ENCODE data around the gene YPEL3.

Gene YPEL3

DNA sequence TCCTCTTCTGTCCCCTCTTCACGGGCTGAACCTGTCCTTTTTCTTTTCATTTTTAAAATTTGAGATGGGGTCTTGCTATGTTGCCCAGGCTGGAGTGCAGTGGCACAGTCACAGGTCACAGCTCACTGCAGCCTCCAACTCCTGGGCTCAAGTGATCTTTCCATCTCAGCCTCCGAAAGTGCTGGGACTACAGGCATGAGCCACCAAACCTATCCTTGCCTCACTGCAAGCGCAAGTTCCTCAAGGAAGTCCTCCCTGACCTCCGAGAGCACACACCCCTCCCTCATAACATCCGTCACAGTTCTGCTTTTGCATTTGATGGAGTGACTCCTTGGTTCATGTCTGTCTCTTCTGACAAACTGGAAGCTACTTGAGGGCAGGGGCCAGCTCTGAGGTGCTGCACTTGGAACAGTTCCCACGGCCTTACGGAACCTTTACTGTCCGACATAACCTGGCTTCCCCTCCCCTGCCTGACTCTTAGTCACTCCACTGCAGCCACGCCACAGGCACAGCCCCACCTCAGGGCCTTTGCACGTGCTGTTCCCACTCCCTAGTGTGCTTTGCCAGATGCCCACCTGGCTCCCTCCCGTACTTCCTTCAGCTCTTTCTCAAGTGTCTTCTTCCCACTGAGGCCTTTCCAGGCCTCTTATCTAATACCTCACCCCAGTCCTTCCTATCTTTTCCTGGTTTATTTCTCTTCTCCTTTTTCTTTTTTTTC, 8.7 kb downstream of the YPEL3 start:
- TF ChIP-seq ZNF384 (IDR thresholded peaks at IDR 0.05): peak; percentile 79
- no peak for TF ChIP-seq ELF4 (IDR thresholded peaks at IDR 0.05)

DNA sequence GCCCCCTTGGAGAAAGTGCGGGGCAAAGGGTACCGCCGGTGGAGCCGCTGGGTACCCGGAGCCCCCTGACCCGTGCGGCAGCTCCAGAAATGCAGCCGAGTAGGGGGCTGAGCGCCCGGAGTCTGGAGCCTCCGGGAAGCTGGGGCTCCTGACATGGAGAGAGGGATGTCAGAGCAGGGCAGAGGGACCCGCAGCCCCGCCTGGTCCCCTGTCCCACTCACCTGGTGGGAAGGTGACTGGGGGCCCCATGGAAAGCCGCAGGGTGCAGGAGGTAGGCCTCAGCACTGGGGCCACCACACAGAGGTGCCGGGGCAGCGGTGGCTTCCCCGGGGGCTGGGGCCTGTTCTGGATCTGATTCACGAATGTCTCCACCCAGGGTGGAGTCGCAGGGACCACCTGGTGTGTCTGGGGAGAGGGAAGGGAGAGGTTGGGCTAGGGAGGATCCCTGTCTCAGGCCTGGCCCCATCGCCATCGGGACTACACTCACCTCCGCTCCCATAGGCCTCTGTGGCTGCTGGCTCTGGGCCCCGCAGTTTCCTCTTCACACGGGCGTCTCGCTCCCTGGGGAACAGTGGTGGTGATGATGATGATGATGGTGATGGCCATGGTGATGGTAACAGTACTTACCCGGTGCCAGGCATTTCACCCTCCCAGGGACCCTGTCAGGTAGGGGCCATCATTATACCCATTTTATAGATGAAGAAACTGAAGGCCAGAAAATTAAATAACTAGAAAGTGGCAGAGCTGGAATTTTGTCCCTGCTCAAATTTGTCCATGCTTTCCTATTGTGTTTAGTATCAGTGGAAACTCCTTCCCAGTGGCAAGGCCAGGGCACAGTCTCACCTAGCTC, 9.5 kb downstream of the YPEL3 start:
- POLR2A ChIA-PET: interaction anchor here (1.3 to 1.4 kb wide), 2 partner anchors 12 to 21 kb away, joined by 3 read pairs; partner anchors contain the start of gene ALDOA
- DNase-seq (ENCODE audit: extremely low spot score): no peak
- TF ChIP-seq FOXA1 (IDR thresholded peaks at IDR 0.05) (no peak), BHLHE40 (IDR thresholded peaks at IDR 0.05; ENCODE audit: borderline replicate concordance) (no peak), HDGF (IDR thresholded peaks at IDR 0.05; ENCODE audit: borderline replicate concordance) (no peak), CTBP1 (IDR thresholded peaks at IDR 0.05; ENCODE audit: borderline replicate concordance) (no peak), FOXK2 (IDR thresholded peaks at IDR 0.05) (no peak), ZNF384 (IDR thresholded peaks at IDR 0.05) (no peak), LEF1 (IDR thresholded peaks at IDR 0.05; ENCODE audit: borderline replicate concordance) (no peak), SP1 (IDR thresholded peaks at IDR 0.05) (no peak)
- CTCF ChIA-PET: no interaction called here

More for the DNA sequence above, 8.7 kb downstream of the YPEL3 start:
- ChIA-PET CTCF (interaction anchor here (0.6 to 1.0 kb wide), 2 partner anchors 24 to 333 kb away, joined by 3 to 4 read pairs; no protein-coding TSS in a partner anchor), POLR2A (interaction anchor here (1.3 to 1.4 kb wide), 2 partner anchors 12 to 22 kb away, joined by 3 read pairs; partner anchors contain the start of gene ALDOA)
- DNase-seq (ENCODE audit: extremely low spot score): no peak

DNA sequence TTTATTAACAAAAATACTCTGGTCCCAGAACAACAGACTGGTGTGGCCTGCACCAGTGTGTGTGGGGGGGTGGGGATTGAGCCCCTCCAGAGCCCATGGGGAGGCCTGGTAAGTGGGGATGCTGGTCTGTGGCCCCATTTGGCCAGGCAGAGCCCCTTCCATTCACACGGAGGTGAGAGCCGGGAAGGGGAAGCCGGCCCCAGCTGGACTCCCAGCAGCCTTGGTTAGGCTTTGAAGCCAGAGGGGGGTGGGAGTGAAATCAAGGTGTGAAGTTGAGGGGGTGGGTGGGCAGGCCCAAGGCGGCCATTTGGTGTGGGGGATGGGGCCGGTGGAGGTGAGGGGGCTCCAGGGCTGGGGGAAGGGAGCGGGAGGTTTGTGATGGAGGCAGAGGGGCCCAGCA, 10.2 kb downstream of the YPEL3 start:
- CTCF ChIA-PET: no interaction called here
- no peak for DNase-seq (ENCODE audit: extremely low spot score)

DNA sequence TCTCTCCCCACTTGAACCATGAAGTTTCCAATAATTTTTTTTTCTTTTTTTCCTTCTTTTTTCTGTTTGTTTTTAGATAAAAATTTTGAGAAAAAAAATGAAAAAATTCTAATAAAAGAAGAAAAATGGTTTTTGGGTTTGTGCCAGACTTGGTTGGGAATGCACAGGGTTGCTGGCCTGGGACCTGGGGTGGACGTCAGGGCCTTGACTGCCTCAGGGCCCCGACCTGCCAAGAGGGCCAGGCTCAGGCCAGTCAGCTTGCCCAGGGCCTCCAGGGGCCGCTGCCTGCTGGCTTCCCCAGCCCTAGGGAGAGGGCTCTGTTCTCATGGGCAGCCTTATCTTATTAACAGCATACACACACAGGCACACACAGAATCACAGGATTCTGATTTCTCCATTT, 10.8 kb downstream of the YPEL3 start:
- ChIA-PET CTCF (no interaction called here), POLR2A (interaction anchor here (2.2 kb wide), 1 partner anchor 20 kb away, joined by 9 read pairs; the partner anchor contains the start of gene ALDOA)
- no peak for DNase-seq (ENCODE audit: extremely low spot score)
- TF ChIP-seq, protein P1, sequence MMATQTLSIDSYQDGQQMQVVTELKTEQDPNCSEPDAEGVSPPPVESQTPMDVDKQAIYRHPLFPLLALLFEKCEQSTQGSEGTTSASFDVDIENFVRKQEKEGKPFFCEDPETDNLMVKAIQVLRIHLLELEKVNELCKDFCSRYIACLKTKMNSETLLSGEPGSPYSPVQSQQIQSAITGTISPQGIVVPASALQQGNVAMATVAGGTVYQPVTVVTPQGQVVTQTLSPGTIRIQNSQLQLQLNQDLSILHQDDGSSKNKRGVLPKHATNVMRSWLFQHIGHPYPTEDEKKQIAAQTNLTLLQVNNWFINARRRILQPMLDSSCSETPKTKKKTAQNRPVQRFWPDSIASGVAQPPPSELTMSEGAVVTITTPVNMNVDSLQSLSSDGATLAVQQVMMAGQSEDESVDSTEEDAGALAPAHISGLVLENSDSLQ (IDR thresholded peaks at IDR 0.05): no peak
- TF ChIP-seq TARDBP (IDR thresholded peaks at IDR 0.05) (no peak), L3MBTL2 (conservative IDR thresholded peaks at IDR 0.05) (no peak), FOXM1 (IDR thresholded peaks at IDR 0.05; ENCODE audit: borderline replicate concordance) (no peak), FOXK2 (IDR thresholded peaks at IDR 0.05) (no peak), SP1 (IDR thresholded peaks at IDR 0.05) (no peak), LEF1 (IDR thresholded peaks at IDR 0.05; ENCODE audit: borderline replicate concordance) (no peak), ARNT (IDR thresholded peaks at IDR 0.05) (no peak), FOXA1 (IDR thresholded peaks at IDR 0.05) (no peak), CTBP1 (IDR thresholded peaks at IDR 0.05; ENCODE audit: borderline replicate concordance) (no peak), ZNF384 (IDR thresholded peaks at IDR 0.05) (no peak), HDGF (IDR thresholded peaks at IDR 0.05; ENCODE audit: borderline replicate concordance) (no peak), NFRKB (IDR thresholded peaks at IDR 0.05) (no peak), ELF4 (IDR thresholded peaks at IDR 0.05) (no peak), BHLHE40 (IDR thresholded peaks at IDR 0.05; ENCODE audit: borderline replicate concordance) (no peak), SUZ12 (IDR thresholded peaks at IDR 0.05) (no peak)

More for the DNA sequence above, 10.2 kb downstream of the YPEL3 start:
- POLR2A ChIA-PET: no interaction called here
- no peak for TF ChIP-seq SP1 (IDR thresholded peaks at IDR 0.05)
- no peak for TF ChIP-seq FOXM1 (IDR thresholded peaks at IDR 0.05; ENCODE audit: borderline replicate concordance)
- no peak for TF ChIP-seq ZNF384 (IDR thresholded peaks at IDR 0.05)
- no peak for TF ChIP-seq TARDBP (IDR thresholded peaks at IDR 0.05)
- TF ChIP-seq SUZ12 (IDR thresholded peaks at IDR 0.05): no peak
- TF ChIP-seq NFRKB (IDR thresholded peaks at IDR 0.05): no peak
- TF ChIP-seq ARNT (IDR thresholded peaks at IDR 0.05): no peak
- TF ChIP-seq, protein P1 (IDR thresholded peaks at IDR 0.05): no peak
- TF ChIP-seq FOXK2 (IDR thresholded peaks at IDR 0.05): no peak
- no peak for TF ChIP-seq L3MBTL2 (conservative IDR thresholded peaks at IDR 0.05)

- TF ChIP-seq LEF1 (IDR thresholded peaks at IDR 0.05; ENCODE audit: borderline replicate concordance): no peak
- TF ChIP-seq ARNT (IDR thresholded peaks at IDR 0.05): no peak
- no peak for TF ChIP-seq SUZ12 (IDR thresholded peaks at IDR 0.05)
- TF ChIP-seq NFRKB (IDR thresholded peaks at IDR 0.05): no peak
- no peak for TF ChIP-seq FOXM1 (IDR thresholded peaks at IDR 0.05; ENCODE audit: borderline replicate concordance)
- no peak for TF ChIP-seq ELF4 (IDR thresholded peaks at IDR 0.05)
- TF ChIP-seq, protein P1 (IDR thresholded peaks at IDR 0.05): no peak
- no peak for TF ChIP-seq ZNF384 (IDR thresholded peaks at IDR 0.05)
- no peak for TF ChIP-seq FOXA1 (IDR thresholded peaks at IDR 0.05)
- no peak for TF ChIP-seq CTBP1 (IDR thresholded peaks at IDR 0.05; ENCODE audit: borderline replicate concordance)
- no peak for TF ChIP-seq BHLHE40 (IDR thresholded peaks at IDR 0.05; ENCODE audit: borderline replicate concordance)
- no peak for TF ChIP-seq FOXK2 (IDR thresholded peaks at IDR 0.05)
- TF ChIP-seq HDGF (IDR thresholded peaks at IDR 0.05; ENCODE audit: borderline replicate concordance): no peak
- no peak for TF ChIP-seq L3MBTL2 (conservative IDR thresholded peaks at IDR 0.05)
- TF ChIP-seq SP1 (IDR thresholded peaks at IDR 0.05): no peak
- no peak for TF ChIP-seq TARDBP (IDR thresholded peaks at IDR 0.05)
- DNase-seq (ENCODE audit: extremely low spot score): no peak
- CTCF ChIA-PET: no interaction called here
- POLR2A ChIA-PET: interaction anchor here (2.2 kb wide), 1 partner anchor 19 kb away, joined by 9 read pairs; the partner anchor contains the start of gene ALDOA
Measured at GRCh38 chr16:30084816-30085159, 11.2 kb downstream of the YPEL3 start.

Measured in HEK293T (cell line).